Fibroblast of lung (primary cell): ENCODE measurements around the gene MARCHF2. TPM values are rescaled to one million over a fixed set of nuclear protein-coding genes. Genes with fewer than 3 reads are reported as not detected.

Experiments
- DNase-seq, 2 donors: peaks; one replicate each; pipeline versions ENCODE4 v3.0.0 to v3.0.0-alpha.2; 2010; ENCODE audit warnings: low read depth in 2 of 2
- H2AFZ ChIP-seq: 2 replicates; pipeline ENCODE4 v1.5.1; 2012; ENCODE audit warnings: low read length, control low read depth, inconsistent platforms
- H3K27ac ChIP-seq: 2 replicates; pipeline ENCODE4 v1.5.1; 2011; ENCODE audit warnings: low read length, control low read depth; ENCODE audit not compliant: insufficient read depth
- H3K27me3 ChIP-seq: 2 replicates; pipeline ENCODE4 v1.5.1; 2011; ENCODE audit warnings: mild to moderate bottlenecking, low read length; ENCODE audit not compliant: control insufficient read depth, insufficient read depth
- H3K36me3 ChIP-seq: 2 replicates; pipeline ENCODE4 v1.5.1; 2011; ENCODE audit warnings: low read length; ENCODE audit not compliant: control insufficient read depth, insufficient read depth
- H3K4me1 ChIP-seq: 2 replicates; pipeline ENCODE4 v1.5.1; 2011; ENCODE audit warnings: low read length; ENCODE audit not compliant: control insufficient read depth, insufficient read depth; ENCODE audit errors: extremely low read depth
- H3K4me2 ChIP-seq: 2 replicates; pipeline ENCODE4 v1.5.1; 2011; ENCODE audit warnings: low read length, control low read depth; ENCODE audit not compliant: insufficient read depth; ENCODE audit errors: extremely low read depth
- H3K4me3 ChIP-seq, 4 experiments: fragments of 200-600 bp in 1 of 4; sonication (generic) in 1 of 4; replicated peaks in 1 of 4; 2 replicates each; pipeline ENCODE4 v1.5.1; 2011 to 2016; ENCODE audit warnings: low read length in 4 of 4, low read depth in 3 of 4, mild to moderate bottlenecking in 3 of 4, control low read depth in 2 of 4, inconsistent platforms in 1 of 4, mixed read lengths in 1 of 4; ENCODE audit not compliant: insufficient read depth in 1 of 4; ENCODE audit errors: control extremely low read depth in 1 of 4
- H3K79me2 ChIP-seq: 2 replicates; pipeline ENCODE4 v1.5.1; 2012; ENCODE audit warnings: mild to moderate bottlenecking, low read length, inconsistent platforms; ENCODE audit not compliant: control insufficient read depth, insufficient read depth
- H3K9ac ChIP-seq: 2 replicates; pipeline ENCODE4 v1.5.1; 2011; ENCODE audit warnings: mild to moderate bottlenecking, low read length, control low read depth; ENCODE audit not compliant: insufficient read depth
- H3K9me3 ChIP-seq: 2 replicates; pipeline ENCODE4 v1.5.1; 2012; ENCODE audit warnings: low read depth, low read length; ENCODE audit not compliant: control insufficient read depth, insufficient read depth
- H4K20me1 ChIP-seq: 2 replicates; pipeline ENCODE4 v1.5.1; 2011; ENCODE audit warnings: low read length; ENCODE audit not compliant: control insufficient read depth, insufficient read depth; ENCODE audit errors: extremely low read depth
- EZH2 ChIP-seq: IDR thresholded peaks from 2 replicates; pipeline ENCODE4 v1.5.1; 2012; ENCODE audit warnings: low read length, control low read depth, mild to moderate bottlenecking; ENCODE audit errors: missing control alignments
- polyA plus RNA-seq, 2 donors: library from polyadenylated mRNA; depleted of rRNA in 1 of 2; stranded (reverse) in 1 of 2; unstranded in 1 of 2; fragments of >200 nt; gene quantifications; 2 replicates each; pipeline ENCODE4 v1.2.1, GENCODE V29; 2011 to 2012; ENCODE audit warnings: missing spikeins in 1 of 2
- total RNA-seq: library from RNA; depleted of rRNA; stranded (reverse); fragments of >200 nt; gene quantifications from 2 replicates; pipeline ENCODE4 v1.2.1, GENCODE V29; 2014
- TF ChIP-seq, protein P1 (sequence below), 2 donors: IDR thresholded peaks in 1 of 2; conservative IDR thresholded peaks in 1 of 2; 1 replicate in 1 of 2; 2 replicates in 1 of 2; pipeline ENCODE4 v1.5.1; 2011 to 2012; ENCODE audit warnings: low read length in 2 of 2, control low read depth in 1 of 2, inconsistent platforms in 1 of 2, low read depth in 1 of 2, mild to moderate bottlenecking in 1 of 2

Gene MARCHF2
- total and polyA plus RNA-seq, 2 donors (not counting 1 experiment from before 2014, with no cell fraction given), result 16.8 to 90.8 TPM

DNA sequence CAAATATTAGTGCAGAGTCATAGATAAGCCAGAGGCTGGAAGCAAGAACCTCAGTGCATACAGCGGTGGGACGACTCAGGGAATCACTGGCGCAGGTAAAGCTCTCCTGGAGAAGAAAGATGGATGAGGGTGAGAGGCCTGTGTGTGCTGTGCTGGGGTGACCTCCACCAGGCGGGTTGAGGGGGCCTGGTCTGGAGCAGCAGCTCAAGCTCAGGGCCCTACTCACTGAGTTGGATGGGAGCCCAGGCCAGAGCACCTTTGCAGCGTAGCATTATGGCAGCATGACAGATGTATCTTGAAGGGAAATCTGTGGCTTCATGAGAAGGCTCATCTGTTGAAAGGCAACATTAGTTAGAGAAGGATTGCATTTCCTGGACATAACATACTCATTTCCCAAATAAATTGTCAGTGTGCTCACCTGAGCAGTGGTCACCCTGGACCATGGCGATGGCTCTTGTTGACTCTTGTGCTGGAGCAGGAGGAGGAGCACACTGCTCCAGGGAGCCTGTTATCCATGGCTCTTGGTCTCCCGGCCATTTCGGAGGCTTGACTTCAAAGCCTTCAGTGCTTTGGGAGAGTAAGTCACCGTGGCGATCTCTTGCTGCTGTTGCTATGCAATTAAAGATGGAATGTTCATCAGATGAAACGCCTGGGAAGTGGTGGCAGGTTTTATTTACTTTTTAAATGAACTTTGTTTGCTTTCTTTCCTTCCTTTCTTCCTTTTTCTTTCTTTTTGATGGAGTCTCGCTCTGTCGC, 56.7 kb downstream of the MARCHF2 start:
- no peak overlapping the region for H2AFZ ChIP-seq
- H3K9me3 ChIP-seq, result no peaks in the 10 kb centered on the region
- H3K4me1 ChIP-seq, result no peaks in the 10 kb centered on the region
- DNase-seq, result no peak
- no peak overlapping the region for H3K9ac ChIP-seq
- H3K79me2 ChIP-seq, result peaks cover 22% of the 10 kb centered on the region
- H3K4me2 ChIP-seq, result no peak overlapping the region
- no peak for TF ChIP-seq EZH2
- TF ChIP-seq, protein P1, sequence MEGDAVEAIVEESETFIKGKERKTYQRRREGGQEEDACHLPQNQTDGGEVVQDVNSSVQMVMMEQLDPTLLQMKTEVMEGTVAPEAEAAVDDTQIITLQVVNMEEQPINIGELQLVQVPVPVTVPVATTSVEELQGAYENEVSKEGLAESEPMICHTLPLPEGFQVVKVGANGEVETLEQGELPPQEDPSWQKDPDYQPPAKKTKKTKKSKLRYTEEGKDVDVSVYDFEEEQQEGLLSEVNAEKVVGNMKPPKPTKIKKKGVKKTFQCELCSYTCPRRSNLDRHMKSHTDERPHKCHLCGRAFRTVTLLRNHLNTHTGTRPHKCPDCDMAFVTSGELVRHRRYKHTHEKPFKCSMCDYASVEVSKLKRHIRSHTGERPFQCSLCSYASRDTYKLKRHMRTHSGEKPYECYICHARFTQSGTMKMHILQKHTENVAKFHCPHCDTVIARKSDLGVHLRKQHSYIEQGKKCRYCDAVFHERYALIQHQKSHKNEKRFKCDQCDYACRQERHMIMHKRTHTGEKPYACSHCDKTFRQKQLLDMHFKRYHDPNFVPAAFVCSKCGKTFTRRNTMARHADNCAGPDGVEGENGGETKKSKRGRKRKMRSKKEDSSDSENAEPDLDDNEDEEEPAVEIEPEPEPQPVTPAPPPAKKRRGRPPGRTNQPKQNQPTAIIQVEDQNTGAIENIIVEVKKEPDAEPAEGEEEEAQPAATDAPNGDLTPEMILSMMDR (conservative IDR thresholded peaks at IDR 0.05 in 1 of 2, IDR thresholded peaks at IDR 0.05 in 1 of 2; ENCODE audit: low read depth in 1 of 2, low read length in 2 of 2), result no peak
- peaks cover 17% of the 10 kb centered on the region for H3K36me3 ChIP-seq
- H3K27me3 ChIP-seq, result no peaks in the 10 kb centered on the region
- no peak overlapping the region for H3K4me3 ChIP-seq
- H4K20me1 ChIP-seq, result no peaks in the 10 kb centered on the region
- no peak overlapping the region for H3K27ac ChIP-seq

DNA sequence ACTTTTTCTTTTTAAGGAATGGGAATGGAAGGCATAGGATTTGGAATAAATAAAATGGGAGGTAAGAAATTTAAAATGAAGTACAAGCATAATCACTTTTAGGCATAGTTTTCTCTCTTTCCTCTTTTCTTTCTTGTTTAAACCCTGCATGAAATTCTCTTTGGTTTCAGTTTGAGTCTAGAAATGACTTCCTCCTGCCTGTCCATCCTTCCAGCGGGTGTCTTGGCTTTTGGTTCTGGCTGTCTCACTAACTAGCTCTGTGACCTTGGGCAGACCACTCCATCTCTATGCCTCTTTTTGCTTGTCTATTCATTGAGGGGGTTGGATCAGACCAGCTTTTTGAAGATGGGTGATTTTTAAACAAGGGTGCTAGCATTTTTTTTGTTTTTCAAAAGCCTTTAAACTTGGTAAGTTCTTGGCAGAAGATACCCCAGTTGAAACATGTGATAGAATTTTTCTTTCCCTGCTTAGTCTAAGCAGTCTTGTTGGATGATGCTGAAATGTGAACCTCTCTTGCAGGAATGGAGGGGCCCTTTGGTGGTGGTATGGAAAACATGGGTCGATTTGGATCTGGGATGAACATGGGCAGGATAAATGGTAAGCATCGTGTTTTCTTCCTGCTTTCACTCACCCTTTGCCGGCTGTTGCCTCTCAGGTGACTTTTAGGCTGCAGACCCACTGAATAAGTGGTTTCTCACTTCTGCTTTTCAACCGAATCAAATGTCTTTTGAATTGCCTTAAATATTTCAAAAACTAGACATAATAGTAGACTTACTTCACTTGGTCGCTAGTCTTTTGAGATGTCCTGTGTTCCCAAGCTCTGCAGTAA, 60.8 kb downstream of the MARCHF2 start:
- no peaks in the 10 kb centered on the region for H4K20me1 ChIP-seq
- no peak overlapping the region for H3K4me2 ChIP-seq
- no peaks in the 10 kb centered on the region for H3K27me3 ChIP-seq
- H3K27ac ChIP-seq, result no peak overlapping the region
- H3K36me3 ChIP-seq, result peaks cover 18% of the 10 kb centered on the region
- H3K4me3 ChIP-seq, result no peak overlapping the region
- H3K9ac ChIP-seq, result no peak overlapping the region
- H3K9me3 ChIP-seq, result no peaks in the 10 kb centered on the region
- peaks cover 38% of the 10 kb centered on the region for H3K79me2 ChIP-seq
- no peak for TF ChIP-seq EZH2
- TF ChIP-seq, protein P1 (conservative IDR thresholded peaks at IDR 0.05 in 1 of 2, IDR thresholded peaks at IDR 0.05 in 1 of 2; ENCODE audit: low read depth in 1 of 2, low read length in 2 of 2), result no peak
- peaks cover 2% of the 10 kb centered on the region for H3K4me1 ChIP-seq
- H2AFZ ChIP-seq, result no peak overlapping the region
- no peak for DNase-seq

DNA sequence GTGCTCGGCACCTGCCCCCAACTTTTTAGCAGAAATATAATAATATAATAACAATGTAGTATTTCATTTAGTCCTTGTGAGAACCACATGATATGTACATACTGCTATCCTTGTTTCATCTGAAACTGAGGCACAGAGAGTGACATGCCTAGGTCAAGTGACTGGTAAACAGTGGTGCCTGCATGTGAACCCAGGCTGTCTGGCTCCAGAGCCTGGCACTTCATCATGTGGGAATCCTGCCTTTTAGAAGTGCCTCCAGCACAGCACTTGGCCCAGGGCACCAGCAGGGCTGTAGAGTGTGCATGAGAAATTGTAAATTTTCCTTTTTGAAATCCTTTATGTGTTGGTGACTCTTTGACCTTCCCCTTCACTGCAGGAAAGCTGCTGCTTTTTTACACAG, 61.9 kb downstream of the MARCHF2 start:
- Histone ChIP-seq H3K4me3 (no peak overlapping the region), H3K36me3 (peaks cover 10% of the 10 kb centered on the region)
- no peak for TF ChIP-seq EZH2
- TF ChIP-seq, protein P1 (conservative IDR thresholded peaks at IDR 0.05 in 1 of 2, IDR thresholded peaks at IDR 0.05 in 1 of 2; ENCODE audit: low read depth in 1 of 2, low read length in 2 of 2), result no peak

More for the DNA sequence above, 61.9 kb downstream of the MARCHF2 start:
- H4K20me1 ChIP-seq, result no peaks in the 10 kb centered on the region
- no peaks in the 10 kb centered on the region for H3K27me3 ChIP-seq
- no peaks in the 10 kb centered on the region for H3K9me3 ChIP-seq
- H3K4me2 ChIP-seq, result no peak overlapping the region
- peaks cover 37% of the 10 kb centered on the region for H3K79me2 ChIP-seq
- DNase-seq, result no peak
- no peak overlapping the region for H3K27ac ChIP-seq
- H3K4me1 ChIP-seq, result peaks cover 2% of the 10 kb centered on the region
- no peak overlapping the region for H3K9ac ChIP-seq
- H2AFZ ChIP-seq, result no peak overlapping the region
